DND-41 (cell line): ENCODE data around the gene ASB1.

Source experiments
- EZH2 ChIP-seq: IDR thresholded peaks from 3 replicates; pipeline ENCODE4 v1.6.1; 2012; ENCODE audit warnings: borderline replicate concordance, low read depth, mild to moderate bottlenecking, moderate library complexity, low read length, inconsistent platforms; ENCODE audit not compliant: severe bottlenecking
- TF ChIP-seq, protein P1 (sequence below): IDR thresholded peaks from 2 replicates; pipeline ENCODE4 v1.5.1; 2012; ENCODE audit warnings: borderline replicate concordance, low read length, moderate library complexity, mild to moderate bottlenecking; ENCODE audit not compliant: poor library complexity, severe bottlenecking; ENCODE audit errors: extremely low read depth

GRCh38 chr2:238430781-238431180 lies 4.1 kb downstream of the ASB1 start:
- TF ChIP-seq, protein P1, sequence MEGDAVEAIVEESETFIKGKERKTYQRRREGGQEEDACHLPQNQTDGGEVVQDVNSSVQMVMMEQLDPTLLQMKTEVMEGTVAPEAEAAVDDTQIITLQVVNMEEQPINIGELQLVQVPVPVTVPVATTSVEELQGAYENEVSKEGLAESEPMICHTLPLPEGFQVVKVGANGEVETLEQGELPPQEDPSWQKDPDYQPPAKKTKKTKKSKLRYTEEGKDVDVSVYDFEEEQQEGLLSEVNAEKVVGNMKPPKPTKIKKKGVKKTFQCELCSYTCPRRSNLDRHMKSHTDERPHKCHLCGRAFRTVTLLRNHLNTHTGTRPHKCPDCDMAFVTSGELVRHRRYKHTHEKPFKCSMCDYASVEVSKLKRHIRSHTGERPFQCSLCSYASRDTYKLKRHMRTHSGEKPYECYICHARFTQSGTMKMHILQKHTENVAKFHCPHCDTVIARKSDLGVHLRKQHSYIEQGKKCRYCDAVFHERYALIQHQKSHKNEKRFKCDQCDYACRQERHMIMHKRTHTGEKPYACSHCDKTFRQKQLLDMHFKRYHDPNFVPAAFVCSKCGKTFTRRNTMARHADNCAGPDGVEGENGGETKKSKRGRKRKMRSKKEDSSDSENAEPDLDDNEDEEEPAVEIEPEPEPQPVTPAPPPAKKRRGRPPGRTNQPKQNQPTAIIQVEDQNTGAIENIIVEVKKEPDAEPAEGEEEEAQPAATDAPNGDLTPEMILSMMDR: no peak
- TF ChIP-seq EZH2: no peak
